Activated effector memory CD4-positive, alpha-beta T cell treated with Interleukin-2 at 50 U/mL for 16 hours (primary cell): ENCODE measurements around the gene NLK.
"Not testable (repeated sequence)": the region's sequence is repeated elsewhere in the genome, so short reads cannot be mapped to it uniquely, and the experiment has no call there.

Experiments
- DNase-seq: peaks from one replicate; pipeline ENCODE4 v3.0.0-alpha.2; 2020

Gene NLK

GRCh38 chr17:28118362-28118761 lies 75.9 kb downstream of the NLK start:
- no peak for DNase-seq

GRCh38 chr17:28119046-28119445 lies 76.6 kb downstream of the NLK start:
- no peak for DNase-seq

- DNase-seq: no peak
Measured at GRCh38 chr17:28119560-28119959, 77.1 kb downstream of the NLK start.

- DNase-seq: no peak
Measured at GRCh38 chr17:28120766-28121165, 78.3 kb downstream of the NLK start.

GRCh38 chr17:28124962-28125361 lies 82.5 kb downstream of the NLK start:
- no peak for DNase-seq

GRCh38 chr17:28125526-28126378 lies 83.3 kb downstream of the NLK start:
- no peak for DNase-seq

GRCh38 chr17:28127196-28127595 lies 84.7 kb downstream of the NLK start:
- DNase-seq: no peak

GRCh38 chr17:28128779-28129178 lies 86.3 kb downstream of the NLK start:
- DNase-seq: no peak

GRCh38 chr17:28130472-28130871 lies 88.0 kb downstream of the NLK start:
- DNase-seq: no peak

GRCh38 chr17:28131599-28131998 lies 89.1 kb downstream of the NLK start:
- no peak for DNase-seq

GRCh38 chr17:28133562-28133970 lies 91.1 kb downstream of the NLK start:
- no peak for DNase-seq

- DNase-seq: no peak
Measured at GRCh38 chr17:28136923-28137322, 94.4 kb downstream of the NLK start.

GRCh38 chr17:28139822-28140221 lies 97.3 kb downstream of the NLK start:
- no peak for DNase-seq

- no peak for DNase-seq
Measured at GRCh38 chr17:28141313-28141712, 98.8 kb downstream of the NLK start.

GRCh38 chr17:28141773-28142172 lies 99.3 kb downstream of the NLK start:
- DNase-seq: no peak

- DNase-seq: no peak
Measured at GRCh38 chr17:28142305-28142704, 99.8 kb downstream of the NLK start.

GRCh38 chr17:28144019-28144418 lies 101.5 kb downstream of the NLK start:
- DNase-seq: no peak

- no peak for DNase-seq
Measured at GRCh38 chr17:28145348-28145747, 102.9 kb downstream of the NLK start.

GRCh38 chr17:28147017-28147416 lies 104.5 kb downstream of the NLK start:
- no peak for DNase-seq

- no peak for DNase-seq
Measured at GRCh38 chr17:28151001-28151400, 108.5 kb downstream of the NLK start.

- no peak for DNase-seq
Measured at GRCh38 chr17:28154214-28154613, 111.7 kb downstream of the NLK start.

GRCh38 chr17:28155405-28155804 lies 112.9 kb downstream of the NLK start:
- DNase-seq: not testable (repeated sequence)

- DNase-seq: no peak
Measured at GRCh38 chr17:28159004-28159403, 116.5 kb downstream of the NLK start.

- no peak for DNase-seq
Measured at GRCh38 chr17:28159924-28160323, 117.4 kb downstream of the NLK start.

- DNase-seq: no peak
Measured at GRCh38 chr17:28160610-28161009, 118.1 kb downstream of the NLK start.
